K562 (cell line): Measurements from ENCODE around the gene TIGAR. TPM values are rescaled to one million over a fixed set of nuclear protein-coding genes. Genes with fewer than 3 reads are reported as not detected.

Experiments
- ARNT ChIP-seq, 2 experiments: fragments of 450-650 bp; IDR thresholded peaks; 2 replicates each; pipeline ENCODE4 v1.6.1; 2016; ENCODE audit warnings: mild to moderate bottlenecking in 1 of 2
- BRD9 ChIP-seq: fragments of 450-650 bp; IDR thresholded peaks from 2 replicates; pipeline ENCODE4 v1.6.1; 2018; ENCODE audit warnings: low read depth; ENCODE audit not compliant: partially characterized antibody
- CC2D1A ChIP-seq: fragments of 450-650 bp; IDR thresholded peaks from 2 replicates; pipeline ENCODE4 v1.6.1; 2017; ENCODE audit warnings: mild to moderate bottlenecking
- CHD2 ChIP-seq: IDR thresholded peaks from 2 replicates; pipeline ENCODE4 v1.6.1; 2011; ENCODE audit warnings: low read depth, low read length
- EHMT2 ChIP-seq: fragments of 450-650 bp; IDR thresholded peaks from 2 replicates; pipeline ENCODE4 v1.6.1; 2018; ENCODE audit warnings: antibody characterized with exemption
- EP300 ChIP-seq: IDR thresholded peaks from 2 replicates; pipeline ENCODE4 v1.6.1; 2012; ENCODE audit warnings: low read length, improper control_type of control experiment
- JUND ChIP-seq, 2 experiments: IDR thresholded peaks; 2 replicates in 1 of 2; 3 replicates in 1 of 2; pipeline ENCODE4 v1.6.1; 2011; ENCODE audit warnings: borderline replicate concordance in 2 of 2, low read depth in 2 of 2, low read length in 2 of 2, improper control_type of control experiment in 1 of 2, missing biosample characterization in 1 of 2, missing genetic modification characterization in 1 of 2, missing genetic modification reagents in 1 of 2
- KAT8 ChIP-seq: fragments of 450-650 bp; IDR thresholded peaks from 2 replicates; pipeline ENCODE4 v1.6.1; 2016; ENCODE audit warnings: low read depth, mild to moderate bottlenecking
- LEF1 ChIP-seq: fragments of 450-650 bp; IDR thresholded peaks from 2 replicates; pipeline ENCODE4 v1.6.1; 2016; ENCODE audit warnings: mild to moderate bottlenecking
- MCM3 ChIP-seq: fragments of 450-650 bp; IDR thresholded peaks from 2 replicates; pipeline ENCODE4 v1.6.1; 2016
- MTF1 ChIP-seq: fragments of 250-450 bp; sonication (Bioruptor Pico); IDR thresholded peaks from 2 replicates; pipeline ENCODE4 v1.9.0; 2021; ENCODE audit warnings: moderate library complexity, mild to moderate bottlenecking, inconsistent platforms, borderline replicate concordance
- NUFIP1 ChIP-seq: fragments of 450-650 bp; IDR thresholded peaks from 2 replicates; pipeline ENCODE4 v1.6.1; 2018; ENCODE audit not compliant: partially characterized antibody
- SMAD1 ChIP-seq: fragments of 150-350 bp; IDR thresholded peaks from 2 replicates; pipeline ENCODE4 v1.6.1; 2014; ENCODE audit warnings: low read length, low read depth; ENCODE audit not compliant: partially characterized antibody
- SMARCA4 ChIP-seq: fragments of 450-650 bp; IDR thresholded peaks from 2 replicates; pipeline ENCODE4 v1.6.1; 2016
- TAL1 ChIP-seq: fragments of 450-650 bp; IDR thresholded peaks from 2 replicates; pipeline ENCODE4 v1.6.1; 2016; ENCODE audit warnings: mild to moderate bottlenecking
- TBL1XR1 ChIP-seq, 2 experiments: IDR thresholded peaks; 2 replicates each; pipeline ENCODE4 v1.6.1; 2012; ENCODE audit warnings: improper control_type of control experiment in 2 of 2, low read length in 2 of 2, mild to moderate bottlenecking in 1 of 2
- TCF7 ChIP-seq: sonication (generic); IDR thresholded peaks from 2 replicates; pipeline ENCODE4 v1.6.1; 2016; ENCODE audit warnings: antibody characterized with exemption, borderline replicate concordance
- polyA plus RNA-seq, 8 experiments: library from polyadenylated mRNA; depleted of rRNA in 4 of 8; stranded (reverse) in 5 of 8; unstranded in 3 of 8; fragments of >200 nt; fragmentation: Nextera tagmentation in 2 of 8; fragmentation: Illumina TruSeq in 1 of 8; extraction: Ambion mirVana in 2 of 8; extraction: Trizol in 1 of 8; gene quantifications; 2 replicates each; pipeline versions ENCODE4 v1.2.1 to v1.2.3, GENCODE V29; 2011 to 2014; ENCODE audit warnings: inconsistent platforms in 1 of 8, missing spikeins in 1 of 8
- total RNA-seq, 7 experiments: library from RNA; depleted of rRNA in 6 of 7; stranded (reverse); fragments of >200 nt in 6 of 7; fragmentation: Illumina TruSeq in 2 of 7; extraction: Trizol in 2 of 7; gene quantifications; 2 replicates each; pipeline versions ENCODE4 v1.2.1 to v1.2.3, GENCODE V29; 2011 to 2021; ENCODE audit warnings: low replicate concordance in 1 of 7
- TF ChIP-seq, protein P1 (sequence below): fragments of 200-400 bp; formaldehyde crosslinking; IDR thresholded peaks from 2 replicates; pipeline ENCODE4 v1.6.1; 2017; ENCODE audit warnings: mild to moderate bottlenecking, low read depth, low read length, moderate library complexity
- TF ChIP-seq, protein P2 (sequence below): sonication (generic); formaldehyde crosslinking; IDR thresholded peaks from 2 replicates; pipeline ENCODE4 v1.8.1; 2023; ENCODE audit warnings: mild to moderate bottlenecking, missing genetic modification reagents
- TF ChIP-seq, protein P3 (sequence below): fragments of 250-450 bp; sonication (Bioruptor Pico); IDR thresholded peaks from 2 replicates; pipeline ENCODE4 v1.6.1; 2021; ENCODE audit warnings: mild to moderate bottlenecking
- TF ChIP-seq, protein P4 (sequence below): sonication (generic); formaldehyde crosslinking; IDR thresholded peaks from 2 replicates; pipeline ENCODE4 v1.8.1; 2023; ENCODE audit warnings: mild to moderate bottlenecking, missing genetic modification reagents
- TF ChIP-seq, protein P5 (sequence below): fragments of 200-800 bp; sonication (Bioruptor generic); IDR thresholded peaks from 2 replicates; pipeline ENCODE4 v1.6.1; 2017; ENCODE audit warnings: missing genetic modification characterization, missing compliant biosample characterization

The TIGAR gene
- total and polyA plus RNA-seq, 9 of the 15 experiments (the other 6 are each of a cell fraction or from before 2014, with no cell fraction given) = 0.11 to 1.0 (median 0.53) TPM; not detected in 2

DNA sequence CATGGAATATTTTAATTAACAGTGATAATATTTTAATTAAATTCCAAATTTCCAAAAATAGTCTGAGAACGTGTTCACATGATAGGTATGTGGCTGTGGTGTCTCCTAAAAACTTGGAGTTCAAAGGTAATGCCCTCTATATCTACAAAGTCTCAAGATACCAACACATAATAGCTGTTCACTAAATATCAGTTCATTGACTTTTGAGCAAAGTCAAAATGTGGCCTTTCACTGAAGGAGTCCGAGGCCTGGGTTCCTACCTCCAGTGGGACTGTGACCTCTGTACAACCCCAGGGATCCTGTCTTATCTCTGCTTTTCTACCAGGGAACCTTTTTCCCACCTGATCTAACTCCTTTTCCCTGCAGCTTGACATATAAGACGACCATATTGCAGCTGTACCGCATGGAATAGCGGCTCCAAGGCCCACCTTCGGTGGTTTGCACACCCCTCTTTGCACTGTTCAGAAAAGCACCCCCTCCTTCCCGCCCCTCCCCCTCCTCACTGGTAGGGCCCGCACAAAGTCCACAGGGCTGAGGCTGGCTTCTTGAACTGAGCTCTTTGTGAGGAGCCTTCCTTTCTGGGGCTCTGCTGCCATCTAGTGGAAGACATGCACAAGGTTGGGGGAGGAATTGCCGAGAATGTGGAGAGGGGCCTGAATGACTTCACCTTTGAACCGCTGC is 44.3 kb upstream of the TIGAR start (continued):
- TF ChIP-seq, protein P1, sequence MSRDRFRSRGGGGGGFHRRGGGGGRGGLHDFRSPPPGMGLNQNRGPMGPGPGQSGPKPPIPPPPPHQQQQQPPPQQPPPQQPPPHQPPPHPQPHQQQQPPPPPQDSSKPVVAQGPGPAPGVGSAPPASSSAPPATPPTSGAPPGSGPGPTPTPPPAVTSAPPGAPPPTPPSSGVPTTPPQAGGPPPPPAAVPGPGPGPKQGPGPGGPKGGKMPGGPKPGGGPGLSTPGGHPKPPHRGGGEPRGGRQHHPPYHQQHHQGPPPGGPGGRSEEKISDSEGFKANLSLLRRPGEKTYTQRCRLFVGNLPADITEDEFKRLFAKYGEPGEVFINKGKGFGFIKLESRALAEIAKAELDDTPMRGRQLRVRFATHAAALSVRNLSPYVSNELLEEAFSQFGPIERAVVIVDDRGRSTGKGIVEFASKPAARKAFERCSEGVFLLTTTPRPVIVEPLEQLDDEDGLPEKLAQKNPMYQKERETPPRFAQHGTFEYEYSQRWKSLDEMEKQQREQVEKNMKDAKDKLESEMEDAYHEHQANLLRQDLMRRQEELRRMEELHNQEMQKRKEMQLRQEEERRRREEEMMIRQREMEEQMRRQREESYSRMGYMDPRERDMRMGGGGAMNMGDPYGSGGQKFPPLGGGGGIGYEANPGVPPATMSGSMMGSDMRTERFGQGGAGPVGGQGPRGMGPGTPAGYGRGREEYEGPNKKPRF = no peak
- TF ChIP-seq, protein P2, sequence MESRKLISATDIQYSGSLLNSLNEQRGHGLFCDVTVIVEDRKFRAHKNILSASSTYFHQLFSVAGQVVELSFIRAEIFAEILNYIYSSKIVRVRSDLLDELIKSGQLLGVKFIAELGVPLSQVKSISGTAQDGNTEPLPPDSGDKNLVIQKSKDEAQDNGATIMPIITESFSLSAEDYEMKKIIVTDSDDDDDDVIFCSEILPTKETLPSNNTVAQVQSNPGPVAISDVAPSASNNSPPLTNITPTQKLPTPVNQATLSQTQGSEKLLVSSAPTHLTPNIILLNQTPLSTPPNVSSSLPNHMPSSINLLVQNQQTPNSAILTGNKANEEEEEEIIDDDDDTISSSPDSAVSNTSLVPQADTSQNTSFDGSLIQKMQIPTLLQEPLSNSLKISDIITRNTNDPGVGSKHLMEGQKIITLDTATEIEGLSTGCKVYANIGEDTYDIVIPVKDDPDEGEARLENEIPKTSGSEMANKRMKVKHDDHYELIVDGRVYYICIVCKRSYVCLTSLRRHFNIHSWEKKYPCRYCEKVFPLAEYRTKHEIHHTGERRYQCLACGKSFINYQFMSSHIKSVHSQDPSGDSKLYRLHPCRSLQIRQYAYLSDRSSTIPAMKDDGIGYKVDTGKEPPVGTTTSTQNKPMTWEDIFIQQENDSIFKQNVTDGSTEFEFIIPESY (CRISPR knock-in tag) = no peak
- TF ChIP-seq SMARCA4 (0 out of 2 replicates have a peak, but pooled peaks have one; percentile 9), BRD9 (peak; percentile 28), TAL1 (no peak), CC2D1A (peak; percentile 80; the same call in 1 of the 2 replicates), MTF1 (CRISPR knock-in tag) (no peak), SMAD1 (no peak), EP300 (no peak), NUFIP1 (no peak), LEF1 (no peak), CHD2 (peak; percentile 42; the same call in 1 of the 2 replicates), ARNT (IDR thresholded peaks at IDR 0.05) (no peak), TBL1XR1 (IDR thresholded peaks at IDR 0.05; ENCODE audit: low read length in 2 of 2) (peak in 1 of 2 experiments; percentile 27; a peak in 1 of 4 replicates), JUND (IDR thresholded peaks at IDR 0.05; ENCODE audit: borderline replicate concordance, low read depth, low read length) (peak; percentile 82), JUND (tag; IDR thresholded peaks at IDR 0.05; ENCODE audit: borderline replicate concordance, low read depth, low read length) (peak; percentile 76; the same call in 1 of the 3 replicates), KAT8 (no peak), EHMT2 (no peak), TCF7 (no peak), MCM3 (no peak)
- TF ChIP-seq, protein P3, sequence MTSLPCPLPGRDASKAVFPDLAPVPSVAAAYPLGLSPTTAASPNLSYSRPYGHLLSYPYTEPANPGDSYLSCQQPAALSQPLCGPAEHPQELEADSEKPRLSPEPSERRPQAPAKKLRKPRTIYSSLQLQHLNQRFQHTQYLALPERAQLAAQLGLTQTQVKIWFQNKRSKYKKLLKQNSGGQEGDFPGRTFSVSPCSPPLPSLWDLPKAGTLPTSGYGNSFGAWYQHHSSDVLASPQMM (CRISPR knock-in tag) = no peak
- TF ChIP-seq, protein P4, sequence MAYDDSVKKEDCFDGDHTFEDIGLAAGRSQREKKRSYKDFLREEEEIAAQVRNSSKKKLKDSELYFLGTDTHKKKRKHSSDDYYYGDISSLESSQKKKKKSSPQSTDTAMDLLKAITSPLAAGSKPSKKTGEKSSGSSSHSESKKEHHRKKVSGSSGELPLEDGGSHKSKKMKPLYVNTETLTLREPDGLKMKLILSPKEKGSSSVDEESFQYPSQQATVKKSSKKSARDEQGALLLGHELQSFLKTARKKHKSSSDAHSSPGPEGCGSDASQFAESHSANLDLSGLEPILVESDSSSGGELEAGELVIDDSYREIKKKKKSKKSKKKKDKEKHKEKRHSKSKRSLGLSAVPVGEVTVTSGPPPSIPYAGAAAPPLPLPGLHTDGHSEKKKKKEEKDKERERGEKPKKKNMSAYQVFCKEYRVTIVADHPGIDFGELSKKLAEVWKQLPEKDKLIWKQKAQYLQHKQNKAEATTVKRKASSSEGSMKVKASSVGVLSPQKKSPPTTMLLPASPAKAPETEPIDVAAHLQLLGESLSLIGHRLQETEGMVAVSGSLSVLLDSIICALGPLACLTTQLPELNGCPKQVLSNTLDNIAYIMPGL (CRISPR knock-in tag) = no peak
- TF ChIP-seq, protein P5, sequence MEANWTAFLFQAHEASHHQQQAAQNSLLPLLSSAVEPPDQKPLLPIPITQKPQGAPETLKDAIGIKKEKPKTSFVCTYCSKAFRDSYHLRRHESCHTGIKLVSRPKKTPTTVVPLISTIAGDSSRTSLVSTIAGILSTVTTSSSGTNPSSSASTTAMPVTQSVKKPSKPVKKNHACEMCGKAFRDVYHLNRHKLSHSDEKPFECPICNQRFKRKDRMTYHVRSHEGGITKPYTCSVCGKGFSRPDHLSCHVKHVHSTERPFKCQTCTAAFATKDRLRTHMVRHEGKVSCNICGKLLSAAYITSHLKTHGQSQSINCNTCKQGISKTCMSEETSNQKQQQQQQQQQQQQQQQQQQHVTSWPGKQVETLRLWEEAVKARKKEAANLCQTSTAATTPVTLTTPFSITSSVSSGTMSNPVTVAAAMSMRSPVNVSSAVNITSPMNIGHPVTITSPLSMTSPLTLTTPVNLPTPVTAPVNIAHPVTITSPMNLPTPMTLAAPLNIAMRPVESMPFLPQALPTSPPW (CRISPR knock-in tag) = peak; percentile 36
